HCT116 (cell line): Measurements from ENCODE around the gene TMEM200C. TPM values are rescaled to one million over a fixed set of nuclear protein-coding genes. Genes with fewer than 3 reads are reported as not detected.

Experiments used
- ATAC-seq: fragments of 200-7000 bp; cut with Tn5 transposase; 2 replicates; pipeline ENCODE4 v1.9.1; 2020; ENCODE audit warnings: mild to moderate bottlenecking, moderate library complexity
- BruUV-seq: library from RNA; stranded (reverse); fragments of 400-500 nt; replicated peaks from 2 replicates; lab custom pipeline; 2021; lab: Mats Ljungman, UMichigan
- CTCF ChIA-PET: fragments of 300-600 bp; sonication (Branson Sonifier 250); formaldehyde crosslinking; loops from one replicate; lab custom pipeline; 2021; ENCODE audit warnings: antibody characterized with exemption; lab: Charles Lee
- POLR2A ChIA-PET: fragments of 300-600, 350-600 bp; sonication (Branson Sonifier 250); formaldehyde crosslinking; loops from one replicate; lab custom pipeline; 2021; ENCODE audit warnings: antibody characterized with exemption; lab: Charles Lee
- RAD21 ChIA-PET, 2 experiments: fragments of 300-600 bp; sonication (Branson Sonifier 250); formaldehyde crosslinking; loops; one replicate each; lab custom pipeline; 2023; ENCODE audit warnings: low total read pairs in 2 of 2; ENCODE audit not compliant: uncharacterized antibody in 2 of 2, unreplicated experiment in 2 of 2, low non-redundant PET in 1 of 2; lab: Charles Lee
- DNase-seq: peaks from one replicate; pipeline ENCODE4 v3.0.0-alpha.2; 2010; ENCODE audit warnings: low read depth, low spot score
- H2AFZ ChIP-seq: fragments of 200-600 bp; shearing (Covaris generic), sonication (generic); 2 replicates; pipeline ENCODE4 v1.6.1; 2017; ENCODE audit warnings: low read depth, mixed run types, mixed read lengths, antibody characterized with exemption, low read length; ENCODE audit not compliant: poor library complexity, severe bottlenecking
- H3K27ac ChIP-seq: 2 replicates; pipeline ENCODE4 v1.5.1; 2012; ENCODE audit warnings: low read depth, low read length
- H3K27me3 ChIP-seq: fragments of 200-600 bp; sonication (generic); 2 replicates; pipeline ENCODE4 v1.6.1; 2016; ENCODE audit warnings: mixed run types, low read length, mixed read lengths; ENCODE audit not compliant: insufficient read depth
- H3K36me3 ChIP-seq, 2 experiments: fragments of 200-500 bp in 1 of 2; fragments of 200-600 bp in 1 of 2; sonication (Bioruptor generic) in 1 of 2; sonication (generic) in 1 of 2; 2 replicates each; pipeline versions ENCODE4 v1.5.1 to v1.6.1; 2014 to 2016; ENCODE audit warnings: low read length in 2 of 2, inconsistent platforms in 1 of 2, mixed read lengths in 1 of 2, mixed run types in 1 of 2; ENCODE audit not compliant: insufficient read depth in 2 of 2, control insufficient read depth in 1 of 2
- H3K4me1 ChIP-seq, 2 experiments: fragments of 200-600 bp in 1 of 2; sonication (generic) in 1 of 2; 2 replicates each; pipeline versions ENCODE4 v1.5.1 to v1.6.1; 2012 to 2017; ENCODE audit warnings: low read length in 2 of 2, inconsistent platforms in 1 of 2, mild to moderate bottlenecking in 1 of 2, mixed read lengths in 1 of 2, mixed run types in 1 of 2, moderate library complexity in 1 of 2; ENCODE audit not compliant: insufficient read depth in 2 of 2, control insufficient read depth in 1 of 2
- H3K4me2 ChIP-seq: fragments of 200-600 bp; sonication (generic); 2 replicates; pipeline ENCODE4 v1.6.1; 2017; ENCODE audit warnings: mixed run types, low read length, mixed read lengths
- H3K4me3 ChIP-seq, 2 experiments: fragments of 200-600 bp in 1 of 2; sonication (generic) in 1 of 2; replicated peaks in 1 of 2; 2 replicates each; pipeline ENCODE4 v1.5.1; 2011 to 2016; ENCODE audit warnings: low read length in 2 of 2, control low read depth in 1 of 2, low read depth in 1 of 2, mild to moderate bottlenecking in 1 of 2, mixed read lengths in 1 of 2, mixed run types in 1 of 2
- H3K79me2 ChIP-seq: fragments of 200-600 bp; sonication (generic); 2 replicates; pipeline ENCODE4 v1.6.1; 2017; ENCODE audit warnings: mild to moderate bottlenecking, mixed run types, low read length, moderate library complexity, mixed read lengths; ENCODE audit not compliant: insufficient read depth
- H3K9ac ChIP-seq: fragments of 200-600 bp; sonication (generic); 2 replicates; pipeline ENCODE4 v1.6.1; 2016; ENCODE audit warnings: low read length, mixed read lengths
- H3K9me2 ChIP-seq: fragments of 200-600 bp; sonication (generic), shearing (Covaris generic); 2 replicates; pipeline ENCODE4 v1.6.1; 2017; ENCODE audit warnings: mixed run types, mild to moderate bottlenecking, moderate library complexity; ENCODE audit not compliant: insufficient read depth
- H3K9me3 ChIP-seq, 2 experiments: fragments of 200-500 bp in 1 of 2; fragments of 200-600 bp in 1 of 2; sonication (Bioruptor generic) in 1 of 2; sonication (generic) in 1 of 2; 2 replicates each; pipeline ENCODE4 v1.6.1; 2014 to 2017; ENCODE audit warnings: low read length in 2 of 2, mixed read lengths in 2 of 2, inconsistent platforms in 1 of 2, low read depth in 1 of 2, mild to moderate bottlenecking in 1 of 2, mixed run types in 1 of 2, moderate library complexity in 1 of 2; ENCODE audit not compliant: control insufficient read depth in 1 of 2, insufficient read depth in 1 of 2
- H4K20me1 ChIP-seq: fragments of 200-600 bp; sonication (generic), shearing (Covaris generic); 2 replicates; pipeline ENCODE4 v1.6.1; 2017; ENCODE audit warnings: mixed run types, mild to moderate bottlenecking, moderate library complexity; ENCODE audit not compliant: insufficient read depth
- ATF3 ChIP-seq: IDR thresholded peaks from 2 replicates; pipeline ENCODE4 v1.6.1; 2012
- CBX3 ChIP-seq: IDR thresholded peaks from 2 replicates; pipeline ENCODE4 v1.6.1; 2012; ENCODE audit warnings: low read depth
- CEBPB ChIP-seq: IDR thresholded peaks from 2 replicates; pipeline ENCODE4 v1.6.1; 2012; ENCODE audit warnings: low read depth
- CTCF ChIP-seq, 3 experiments: fragments of 200-600 bp in 1 of 3; sonication (generic) in 1 of 3; IDR thresholded peaks in 2 of 3; conservative IDR thresholded peaks in 1 of 3; 2 replicates each; pipeline ENCODE4 v1.5.1; 2012 to 2017; ENCODE audit warnings: low read depth in 2 of 3, low read length in 2 of 3, antibody characterized with exemption in 1 of 3, borderline replicate concordance in 1 of 3, control low read depth in 1 of 3, mild to moderate bottlenecking in 1 of 3, mixed read lengths in 1 of 3, mixed run types in 1 of 3, moderate library complexity in 1 of 3; ENCODE audit not compliant: insufficient read depth in 1 of 3
- ELF1 ChIP-seq: IDR thresholded peaks from 2 replicates; pipeline ENCODE4 v1.6.1; 2012; ENCODE audit warnings: low read depth, borderline replicate concordance
- EZH2phosphoT487 ChIP-seq: fragments of 200-600 bp; IDR thresholded peaks from 2 replicates; pipeline ENCODE4 v1.6.1; 2018; ENCODE audit warnings: antibody characterized with exemption, borderline replicate concordance
- FOSL1 ChIP-seq: IDR thresholded peaks from 2 replicates; pipeline ENCODE4 v1.6.1; 2012; ENCODE audit warnings: low read depth
- POLR2A ChIP-seq: IDR thresholded peaks from 2 replicates; pipeline ENCODE4 v1.7.0; 2011; ENCODE audit warnings: borderline replicate concordance; ENCODE audit not compliant: insufficient read depth, insufficient read length; ENCODE audit errors: extremely low read depth
- POLR2AphosphoS5 ChIP-seq: IDR thresholded peaks from 2 replicates; pipeline ENCODE4 v1.6.1; 2011; ENCODE audit warnings: mild to moderate bottlenecking, low read depth, low read length, moderate library complexity
- SP1 ChIP-seq: IDR thresholded peaks from 2 replicates; pipeline ENCODE4 v1.6.1; 2012; ENCODE audit warnings: low read depth
- SRF ChIP-seq: IDR thresholded peaks from 2 replicates; pipeline ENCODE4 v1.6.1; 2012; ENCODE audit warnings: low read depth
- TCF7L2 ChIP-seq: IDR thresholded peaks from 2 replicates; pipeline ENCODE4 v1.7.0; 2011; ENCODE audit warnings: borderline replicate concordance, inconsistent platforms; ENCODE audit not compliant: insufficient read depth, insufficient read length; ENCODE audit errors: extremely low read depth
- YY1 ChIP-seq: IDR thresholded peaks from 2 replicates; pipeline ENCODE4 v1.6.1; 2011; ENCODE audit warnings: low read length, low read depth, moderate library complexity, mild to moderate bottlenecking; ENCODE audit not compliant: insufficient replicate concordance; ENCODE audit errors: extremely low read depth
- ZNF274 ChIP-seq: fragments of 200-500 bp; sonication (Bioruptor generic); IDR thresholded peaks from 2 replicates; pipeline ENCODE4 v1.6.1; 2014; ENCODE audit warnings: mild to moderate bottlenecking, low read depth, low read length, inconsistent platforms
- intact Hi-C: fragments of 100-400 bp; cut with micrococcal nuclease; formaldehyde crosslinking; loops from 2 replicates; pipeline ENCODE4 v1.10.0; 2022
- total RNA-seq: library from RNA; stranded (reverse); gene quantifications from one replicate; pipeline ENCODE4 v1.2.1, GENCODE V29; 2021; ENCODE audit not compliant: unreplicated experiment
- TF ChIP-seq, protein P1 (sequence below): IDR thresholded peaks from 2 replicates; pipeline ENCODE4 v1.6.1; 2012; ENCODE audit warnings: low read depth
- TF ChIP-seq, protein P2 (sequence below): IDR thresholded peaks from 2 replicates; pipeline ENCODE4 v1.6.1; 2012

TMEM200C gene
- total RNA-seq, 1 experiment from 2014 or later = not detected

- no peaks in the 10 kb centered on the region for H3K79me2 ChIP-seq
- H4K20me1 ChIP-seq = no peaks in the 10 kb centered on the region
- no peaks in the 10 kb centered on the region for H3K9me2 ChIP-seq
- H3K4me1 ChIP-seq = no peaks in the 10 kb centered on the region
- H3K9me3 ChIP-seq = peaks cover 9 to 40% of the 10 kb centered on the region in 2 experiments; a peak in 2 of 4 replicates
- H3K27me3 ChIP-seq = no peaks in the 10 kb centered on the region
- H3K4me3 ChIP-seq = no peak overlapping the region
- H3K36me3 ChIP-seq = no peaks in the 10 kb centered on the region
- DNase-seq (no peak), ATAC-seq (no peak)
- no peak overlapping the region for H3K4me2 ChIP-seq
- ChIA-PET CTCF (no interaction called here), POLR2A (no interaction called here)
- BruUV-seq = no TSS peak
- H2AFZ ChIP-seq = no peak overlapping the region
- no peak overlapping the region for H3K27ac ChIP-seq
- no peak for TF ChIP-seq SRF
- TF ChIP-seq ATF3 = no peak
- TF ChIP-seq FOSL1 = no peak
- TF ChIP-seq, protein P1, sequence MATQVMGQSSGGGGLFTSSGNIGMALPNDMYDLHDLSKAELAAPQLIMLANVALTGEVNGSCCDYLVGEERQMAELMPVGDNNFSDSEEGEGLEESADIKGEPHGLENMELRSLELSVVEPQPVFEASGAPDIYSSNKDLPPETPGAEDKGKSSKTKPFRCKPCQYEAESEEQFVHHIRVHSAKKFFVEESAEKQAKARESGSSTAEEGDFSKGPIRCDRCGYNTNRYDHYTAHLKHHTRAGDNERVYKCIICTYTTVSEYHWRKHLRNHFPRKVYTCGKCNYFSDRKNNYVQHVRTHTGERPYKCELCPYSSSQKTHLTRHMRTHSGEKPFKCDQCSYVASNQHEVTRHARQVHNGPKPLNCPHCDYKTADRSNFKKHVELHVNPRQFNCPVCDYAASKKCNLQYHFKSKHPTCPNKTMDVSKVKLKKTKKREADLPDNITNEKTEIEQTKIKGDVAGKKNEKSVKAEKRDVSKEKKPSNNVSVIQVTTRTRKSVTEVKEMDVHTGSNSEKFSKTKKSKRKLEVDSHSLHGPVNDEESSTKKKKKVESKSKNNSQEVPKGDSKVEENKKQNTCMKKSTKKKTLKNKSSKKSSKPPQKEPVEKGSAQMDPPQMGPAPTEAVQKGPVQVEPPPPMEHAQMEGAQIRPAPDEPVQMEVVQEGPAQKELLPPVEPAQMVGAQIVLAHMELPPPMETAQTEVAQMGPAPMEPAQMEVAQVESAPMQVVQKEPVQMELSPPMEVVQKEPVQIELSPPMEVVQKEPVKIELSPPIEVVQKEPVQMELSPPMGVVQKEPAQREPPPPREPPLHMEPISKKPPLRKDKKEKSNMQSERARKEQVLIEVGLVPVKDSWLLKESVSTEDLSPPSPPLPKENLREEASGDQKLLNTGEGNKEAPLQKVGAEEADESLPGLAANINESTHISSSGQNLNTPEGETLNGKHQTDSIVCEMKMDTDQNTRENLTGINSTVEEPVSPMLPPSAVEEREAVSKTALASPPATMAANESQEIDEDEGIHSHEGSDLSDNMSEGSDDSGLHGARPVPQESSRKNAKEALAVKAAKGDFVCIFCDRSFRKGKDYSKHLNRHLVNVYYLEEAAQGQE = no peak
- no peak for TF ChIP-seq CEBPB
- TF ChIP-seq, all 23 proteins: peak for 0
- intact Hi-C loops = no loop called here
- RAD21 ChIA-PET = no interaction called here
- H3K9ac ChIP-seq = no peak overlapping the region
These were observed 4.9 kb upstream of the TMEM200C start for GRCh38 chr18:5900262-5900661.

DNA sequence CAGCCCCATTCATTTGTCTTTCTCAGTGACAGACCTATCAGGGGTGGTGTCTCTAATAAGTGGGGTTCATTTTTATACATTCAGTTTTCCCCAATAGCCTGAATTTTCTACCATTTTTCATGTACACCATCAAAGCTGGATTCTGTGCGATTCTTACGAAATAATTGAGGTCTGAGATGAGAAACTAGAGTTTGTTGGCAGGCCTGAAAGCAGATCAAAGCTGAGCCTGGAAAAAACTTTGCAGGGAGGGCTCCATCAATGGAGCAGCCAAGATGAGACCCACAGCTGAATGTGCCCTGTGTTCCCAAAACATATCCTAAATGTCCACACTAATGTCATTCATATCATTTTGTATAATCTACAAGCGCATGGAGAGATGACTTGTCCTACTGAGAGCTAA lies 4.5 kb upstream of the TMEM200C start:
- Histone ChIP-seq H3K36me3 (no peaks in the 10 kb centered on the region), H3K79me2 (no peaks in the 10 kb centered on the region), H3K4me1 (no peaks in the 10 kb centered on the region), H2AFZ (no peak overlapping the region), H3K27me3 (no peaks in the 10 kb centered on the region), H3K4me2 (no peak overlapping the region), H3K9me2 (no peaks in the 10 kb centered on the region), H3K27ac (no peak overlapping the region), H3K9ac (no peak overlapping the region), H4K20me1 (no peaks in the 10 kb centered on the region), H3K4me3 (no peak overlapping the region), H3K9me3 (peaks cover 5 to 36% of the 10 kb centered on the region in 2 experiments; a peak in 2 of 4 replicates)
- no TSS peak for BruUV-seq
- intact Hi-C loops = no loop called here
- ATAC-seq = no peak
- ChIA-PET CTCF (no interaction called here), POLR2A (no interaction called here), RAD21 (no interaction called here)
- DNase-seq = no peak
- TF ChIP-seq YY1 (no peak), TCF7L2 (no peak), ZNF274 (no peak), POLR2A (no peak), CTCF (IDR thresholded peaks at IDR 0.05 in 2 of 3, conservative IDR thresholded peaks at IDR 0.05 in 1 of 3; ENCODE audit: borderline replicate concordance in 1 of 3, insufficient read depth in 1 of 3, low read depth in 2 of 3, low read length in 2 of 3) (no peak), ELF1 (no peak), POLR2AphosphoS5 (no peak), FOSL1 (no peak), CBX3 (no peak), SP1 (no peak), EZH2phosphoT487 (no peak)
- TF ChIP-seq, protein P2, sequence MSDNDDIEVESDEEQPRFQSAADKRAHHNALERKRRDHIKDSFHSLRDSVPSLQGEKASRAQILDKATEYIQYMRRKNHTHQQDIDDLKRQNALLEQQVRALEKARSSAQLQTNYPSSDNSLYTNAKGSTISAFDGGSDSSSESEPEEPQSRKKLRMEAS = no peak
